ENCODE results near the gene ZNF276.

Gene ZNF276

DNA sequence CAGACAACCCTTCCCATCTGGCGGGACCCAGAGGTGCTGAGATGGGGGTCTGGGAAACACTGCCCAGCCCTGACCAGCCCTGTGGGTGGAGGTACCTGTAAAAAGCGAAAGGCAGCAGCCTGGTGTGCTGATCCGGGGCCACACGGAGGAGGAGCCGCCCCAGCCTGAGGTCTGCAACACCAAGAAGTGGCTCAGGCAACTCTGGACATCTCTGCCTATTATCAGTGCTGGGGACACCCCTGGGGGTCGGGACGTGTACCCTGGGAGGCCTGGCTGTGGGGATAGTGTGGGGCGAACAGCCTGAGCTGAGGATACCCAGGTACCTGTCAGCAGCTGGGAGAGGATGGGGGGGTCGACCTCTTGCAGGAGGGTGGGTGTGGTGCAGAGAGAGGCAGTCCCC is 18.0 kb downstream of the ZNF276 start:
- WGBS (ENCODE audit: extremely low coverage, insufficient coverage, low lambda C conversion rate) = no CpG with 5 or more reads among the region's 9 CpGs
- H3K36me3 ChIP-seq (ENCODE audit: control insufficient read depth, insufficient read depth, low read length) = peaks cover 28% of the 10 kb centered on the region

DNA sequence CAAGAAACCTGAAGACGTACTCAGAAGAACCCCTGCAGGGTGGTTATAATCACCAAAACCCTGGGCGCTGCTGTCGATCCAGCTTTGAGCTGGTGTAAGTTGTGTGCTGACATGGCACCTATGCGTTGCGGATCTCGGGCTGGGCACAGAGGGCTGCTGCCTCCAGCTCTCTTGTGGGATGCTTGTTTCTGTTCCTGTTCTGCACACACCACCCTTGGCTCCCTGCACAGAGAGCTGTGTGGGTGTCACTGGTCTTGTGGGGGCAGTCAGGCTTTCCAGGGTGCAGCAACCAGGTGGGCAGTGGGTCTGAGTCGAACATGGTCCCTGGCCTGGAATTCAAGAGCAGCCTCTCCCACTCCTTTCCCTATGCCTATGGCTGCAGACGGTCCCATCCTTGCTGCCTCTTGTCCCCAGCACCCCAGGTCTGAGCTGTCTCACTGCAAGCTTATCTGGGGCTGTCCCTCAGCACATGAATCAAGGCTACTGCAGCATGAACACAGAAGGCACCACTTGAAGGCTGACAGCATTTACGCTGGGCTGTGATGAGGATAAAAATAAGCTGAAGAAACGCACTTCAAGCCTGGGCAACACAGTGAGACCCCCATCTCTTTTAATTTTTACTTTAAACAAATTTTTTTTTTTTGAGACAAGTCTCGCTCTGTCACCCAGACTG is 20.1 kb downstream of the ZNF276 start:
- Histone ChIP-seq H4K5ac (ENCODE audit: low read length) (no peak overlapping the region), H3K27me3 (ENCODE audit: insufficient read depth, low read length, poor library complexity) (no peaks in the 10 kb centered on the region), H2BK120ac (ENCODE audit: low read depth, low read length) (no peak overlapping the region), H3K79me1 (ENCODE audit: low read length) (no peaks in the 10 kb centered on the region), H3K23ac (ENCODE audit: low read length) (no peak overlapping the region), H3K36me3 (ENCODE audit: control insufficient read depth, insufficient read depth, low read length) (peaks cover 36% of the 10 kb centered on the region), H3K18ac (ENCODE audit: low read length) (no peak overlapping the region), H2AK5ac (ENCODE audit: low read length) (no peak overlapping the region), H4K8ac (ENCODE audit: low read depth, low read length) (no peak overlapping the region), H2BK15ac (replicated peaks; ENCODE audit: low read depth) (no peak overlapping the region), H3K9ac (ENCODE audit: low read length) (no peak overlapping the region), H3K4ac (ENCODE audit: low read depth, low read length) (no peak overlapping the region), H3K79me2 (ENCODE audit: control insufficient read depth, insufficient read depth, low read length) (no peaks in the 10 kb centered on the region), H3K4me2 (ENCODE audit: low read length) (no peak overlapping the region), H2BK5ac (ENCODE audit: low read length) (no peak overlapping the region), H3K4me1 (ENCODE audit: control insufficient read depth, low read depth, low read length) (no peaks in the 10 kb centered on the region), H3K4me3 (ENCODE audit: low read length) (no peak overlapping the region), H3K27ac (ENCODE audit: low read depth, low read length) (no peak overlapping the region), H3K56ac (ENCODE audit: low read length) (no peak overlapping the region)
- no CpG with 5 or more reads among the region's 11 CpGs for WGBS (ENCODE audit: extremely low coverage, insufficient coverage, low lambda C conversion rate)
- DNase-seq = no peak

More for the DNA sequence above, 18.0 kb downstream of the ZNF276 start:
- Histone ChIP-seq H3K56ac (ENCODE audit: low read length) (no peak overlapping the region), H3K4me3 (ENCODE audit: low read length) (no peak overlapping the region), H3K4ac (ENCODE audit: low read depth, low read length) (no peak overlapping the region), H4K5ac (ENCODE audit: low read length) (no peak overlapping the region), H3K18ac (ENCODE audit: low read length) (no peak overlapping the region), H2AK5ac (ENCODE audit: low read length) (no peak overlapping the region), H3K27me3 (ENCODE audit: insufficient read depth, low read length, poor library complexity) (no peaks in the 10 kb centered on the region), H3K27ac (ENCODE audit: low read depth, low read length) (no peak overlapping the region), H2BK15ac (replicated peaks; ENCODE audit: low read depth) (no peak overlapping the region), H4K8ac (ENCODE audit: low read depth, low read length) (no peak overlapping the region), H3K9ac (ENCODE audit: low read length) (no peak overlapping the region), H3K23ac (ENCODE audit: low read length) (no peak overlapping the region), H2BK120ac (ENCODE audit: low read depth, low read length) (no peak overlapping the region), H3K79me2 (ENCODE audit: control insufficient read depth, insufficient read depth, low read length) (no peaks in the 10 kb centered on the region), H3K79me1 (ENCODE audit: low read length) (no peaks in the 10 kb centered on the region), H3K4me1 (ENCODE audit: control insufficient read depth, low read depth, low read length) (no peaks in the 10 kb centered on the region), H2BK5ac (ENCODE audit: low read length) (no peak overlapping the region), H3K4me2 (ENCODE audit: low read length) (no peak overlapping the region)
- DNase-seq = no peak

DNA sequence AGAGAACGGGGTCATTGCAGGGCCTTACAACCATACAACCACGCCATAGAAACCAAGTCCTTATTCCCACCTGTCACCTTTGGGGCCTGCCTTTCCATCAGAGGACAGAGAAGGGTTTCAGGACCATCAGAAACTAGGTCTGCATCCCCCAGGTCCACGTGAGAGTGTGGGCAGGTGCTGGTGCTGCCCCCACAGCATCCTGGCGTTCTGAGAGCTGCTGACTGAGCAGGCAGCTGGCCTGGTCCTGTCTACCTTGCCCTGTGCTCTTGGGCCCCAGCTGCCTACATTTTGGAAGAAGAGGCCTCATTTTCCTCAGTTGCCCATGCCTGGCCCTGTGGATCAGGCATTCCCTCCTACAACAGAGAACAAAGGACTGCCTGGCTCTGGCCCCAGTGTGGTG is 21.6 kb downstream of the ZNF276 start:
- Histone ChIP-seq H3K4me1 (ENCODE audit: control insufficient read depth, low read depth, low read length) (no peaks in the 10 kb centered on the region), H3K9ac (ENCODE audit: low read length) (no peak overlapping the region), H3K4me2 (ENCODE audit: low read length) (no peak overlapping the region), H3K36me3 (ENCODE audit: control insufficient read depth, insufficient read depth, low read length) (peaks cover 28% of the 10 kb centered on the region), H2AK5ac (ENCODE audit: low read length) (no peak overlapping the region), H3K56ac (ENCODE audit: low read length) (no peak overlapping the region), H3K4me3 (ENCODE audit: low read length) (no peak overlapping the region), H2BK5ac (ENCODE audit: low read length) (no peak overlapping the region), H4K5ac (ENCODE audit: low read length) (no peak overlapping the region), H3K79me2 (ENCODE audit: control insufficient read depth, insufficient read depth, low read length) (no peaks in the 10 kb centered on the region), H3K27me3 (ENCODE audit: insufficient read depth, low read length, poor library complexity) (no peaks in the 10 kb centered on the region), H2BK15ac (replicated peaks; ENCODE audit: low read depth) (no peak overlapping the region), H2BK120ac (ENCODE audit: low read depth, low read length) (no peak overlapping the region), H4K8ac (ENCODE audit: low read depth, low read length) (no peak overlapping the region), H3K4ac (ENCODE audit: low read depth, low read length) (no peak overlapping the region), H3K23ac (ENCODE audit: low read length) (no peak overlapping the region), H3K79me1 (ENCODE audit: low read length) (no peaks in the 10 kb centered on the region), H3K18ac (ENCODE audit: low read length) (no peak overlapping the region), H3K27ac (ENCODE audit: low read depth, low read length) (no peak overlapping the region)
- no CpG with 5 or more reads among the region's 4 CpGs for WGBS (ENCODE audit: extremely low coverage, insufficient coverage, low lambda C conversion rate)
- no peak for DNase-seq

- H3K18ac ChIP-seq (ENCODE audit: low read length) = no peak overlapping the region
These were observed 23.5 kb downstream of the ZNF276 start for GRCh38 chr16:89744813-89745212.

GRCh38 chr16:89746043-89746442 is 24.7 kb downstream of the ZNF276 start:
- Histone ChIP-seq H4K8ac (ENCODE audit: low read depth, low read length) (no peak overlapping the region), H2BK120ac (ENCODE audit: low read depth, low read length) (no peak overlapping the region), H3K23ac (ENCODE audit: low read length) (no peak overlapping the region), H3K79me1 (ENCODE audit: low read length) (no peaks in the 10 kb centered on the region), H3K79me2 (ENCODE audit: control insufficient read depth, insufficient read depth, low read length) (no peaks in the 10 kb centered on the region), H2BK5ac (ENCODE audit: low read length) (no peak overlapping the region), H4K5ac (ENCODE audit: low read length) (no peak overlapping the region), H3K4me2 (ENCODE audit: low read length) (no peak overlapping the region), H3K36me3 (ENCODE audit: control insufficient read depth, insufficient read depth, low read length) (peaks cover 33% of the 10 kb centered on the region), H2BK15ac (replicated peaks; ENCODE audit: low read depth) (no peak overlapping the region), H2AK5ac (ENCODE audit: low read length) (no peak overlapping the region), H3K18ac (ENCODE audit: low read length) (no peak overlapping the region), H3K9ac (ENCODE audit: low read length) (no peak overlapping the region), H3K27me3 (ENCODE audit: insufficient read depth, low read length, poor library complexity) (no peaks in the 10 kb centered on the region), H3K4ac (ENCODE audit: low read depth, low read length) (no peak overlapping the region), H3K4me3 (ENCODE audit: low read length) (no peak overlapping the region), H3K27ac (ENCODE audit: low read depth, low read length) (no peak overlapping the region), H3K4me1 (ENCODE audit: control insufficient read depth, low read depth, low read length) (no peaks in the 10 kb centered on the region), H3K56ac (ENCODE audit: low read length) (no peak overlapping the region)
- DNase-seq = no peak
- no CpG with 5 or more reads among the region's 15 CpGs for whole genome bisulfite sequencing (ENCODE audit: extremely low coverage, insufficient coverage, low lambda C conversion rate)

More at GRCh38 chr16:89744813-89745212, 23.5 kb downstream of the ZNF276 start:
- H3K4me2 ChIP-seq (ENCODE audit: low read length) = no peak overlapping the region
- H2BK120ac ChIP-seq (ENCODE audit: low read depth, low read length) = no peak overlapping the region
- peaks cover 34% of the 10 kb centered on the region for H3K36me3 ChIP-seq (ENCODE audit: control insufficient read depth, insufficient read depth, low read length)
- H3K27ac ChIP-seq (ENCODE audit: low read depth, low read length) = no peak overlapping the region
- no CpG with 5 or more reads among the region's 16 CpGs for WGBS (ENCODE audit: extremely low coverage, insufficient coverage, low lambda C conversion rate)
- no peak overlapping the region for H4K5ac ChIP-seq (ENCODE audit: low read length)
- no peak overlapping the region for H3K23ac ChIP-seq (ENCODE audit: low read length)
- no peak for DNase-seq
- H3K56ac ChIP-seq (ENCODE audit: low read length) = no peak overlapping the region
- H2BK5ac ChIP-seq (ENCODE audit: low read length) = no peak overlapping the region
- no peak overlapping the region for H2BK15ac ChIP-seq (replicated peaks; ENCODE audit: low read depth)
- H3K27me3 ChIP-seq (ENCODE audit: insufficient read depth, low read length, poor library complexity) = no peaks in the 10 kb centered on the region
- no peak overlapping the region for H3K4ac ChIP-seq (ENCODE audit: low read depth, low read length)
- H3K9ac ChIP-seq (ENCODE audit: low read length) = no peak overlapping the region
- no peaks in the 10 kb centered on the region for H3K4me1 ChIP-seq (ENCODE audit: control insufficient read depth, low read depth, low read length)
- H2AK5ac ChIP-seq (ENCODE audit: low read length) = no peak overlapping the region
- no peaks in the 10 kb centered on the region for H3K79me1 ChIP-seq (ENCODE audit: low read length)
- H3K4me3 ChIP-seq (ENCODE audit: low read length) = no peak overlapping the region
- no peaks in the 10 kb centered on the region for H3K79me2 ChIP-seq (ENCODE audit: control insufficient read depth, insufficient read depth, low read length)
- no peak overlapping the region for H4K8ac ChIP-seq (ENCODE audit: low read depth, low read length)

DNA sequence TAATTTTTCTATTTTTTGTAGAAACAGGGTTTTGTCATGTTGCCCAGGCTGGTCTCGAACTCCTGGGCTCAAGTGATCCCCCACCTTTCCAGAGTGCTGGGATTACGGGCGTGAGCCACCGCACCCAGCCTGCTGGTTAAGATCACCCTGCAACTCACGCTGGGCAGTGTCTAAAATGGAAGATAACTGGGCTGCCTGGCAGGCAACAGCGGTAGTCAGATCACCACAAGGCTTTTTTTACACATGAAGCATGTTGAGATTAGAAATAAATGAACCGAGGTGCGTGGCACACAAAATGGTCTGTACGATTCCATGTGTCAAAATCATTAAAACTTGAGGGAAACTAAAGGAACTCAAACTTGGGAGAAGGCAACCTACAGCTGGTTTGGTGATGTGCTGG is 26.7 kb downstream of the ZNF276 start:
- DNase-seq = no peak
- H3K56ac ChIP-seq (ENCODE audit: low read length) = no peak overlapping the region
- no peak overlapping the region for H2BK120ac ChIP-seq (ENCODE audit: low read depth, low read length)
- H4K5ac ChIP-seq (ENCODE audit: low read length) = no peak overlapping the region
- no peaks in the 10 kb centered on the region for H3K79me1 ChIP-seq (ENCODE audit: low read length)
- H3K4me3 ChIP-seq (ENCODE audit: low read length) = no peak overlapping the region
- H3K36me3 ChIP-seq (ENCODE audit: control insufficient read depth, insufficient read depth, low read length) = peaks cover 30% of the 10 kb centered on the region
- H4K8ac ChIP-seq (ENCODE audit: low read depth, low read length) = no peak overlapping the region
- no peak overlapping the region for H3K18ac ChIP-seq (ENCODE audit: low read length)
- H2BK5ac ChIP-seq (ENCODE audit: low read length) = no peak overlapping the region
- no peaks in the 10 kb centered on the region for H3K27me3 ChIP-seq (ENCODE audit: insufficient read depth, low read length, poor library complexity)
- no peak overlapping the region for H3K4ac ChIP-seq (ENCODE audit: low read depth, low read length)
- no peak overlapping the region for H3K23ac ChIP-seq (ENCODE audit: low read length)
- H3K9ac ChIP-seq (ENCODE audit: low read length) = no peak overlapping the region
- no peak overlapping the region for H3K4me2 ChIP-seq (ENCODE audit: low read length)
- H3K27ac ChIP-seq (ENCODE audit: low read depth, low read length) = no peak overlapping the region
- no CpG with 5 or more reads among the region's 9 CpGs for WGBS (ENCODE audit: extremely low coverage, insufficient coverage, low lambda C conversion rate)
- H2BK15ac ChIP-seq (replicated peaks; ENCODE audit: low read depth) = no peak overlapping the region
- H3K79me2 ChIP-seq (ENCODE audit: control insufficient read depth, insufficient read depth, low read length) = no peaks in the 10 kb centered on the region
- H3K4me1 ChIP-seq (ENCODE audit: control insufficient read depth, low read depth, low read length) = no peaks in the 10 kb centered on the region
- H2AK5ac ChIP-seq (ENCODE audit: low read length) = no peak overlapping the region

All from mesendoderm (in vitro differentiated cells).